Ishikawa (cell line): ENCODE data around the gene SMIM15.

Source experiments
- CEBPB ChIP-seq: IDR thresholded peaks from 2 replicates; pipeline ENCODE4 v1.6.1; 2012
- EP300 ChIP-seq: IDR thresholded peaks from 2 replicates; pipeline ENCODE4 v1.6.1; 2012; ENCODE audit warnings: borderline replicate concordance
- FOXM1 ChIP-seq: IDR thresholded peaks from 2 replicates; pipeline ENCODE4 v1.6.1; 2012; ENCODE audit warnings: low read depth, borderline replicate concordance
- RAD21 ChIP-seq: IDR thresholded peaks from 2 replicates; pipeline ENCODE4 v1.6.1; 2012; ENCODE audit warnings: low read depth
- TAF1 ChIP-seq: IDR thresholded peaks from 2 replicates; pipeline ENCODE4 v1.6.1; 2012; ENCODE audit warnings: low read depth, mild to moderate bottlenecking
- TEAD4 ChIP-seq: IDR thresholded peaks from 2 replicates; pipeline ENCODE4 v1.6.1; 2012
- ZBTB7A ChIP-seq: IDR thresholded peaks from 2 replicates; pipeline ENCODE4 v1.6.1; 2012; ENCODE audit warnings: low read depth

DNA sequence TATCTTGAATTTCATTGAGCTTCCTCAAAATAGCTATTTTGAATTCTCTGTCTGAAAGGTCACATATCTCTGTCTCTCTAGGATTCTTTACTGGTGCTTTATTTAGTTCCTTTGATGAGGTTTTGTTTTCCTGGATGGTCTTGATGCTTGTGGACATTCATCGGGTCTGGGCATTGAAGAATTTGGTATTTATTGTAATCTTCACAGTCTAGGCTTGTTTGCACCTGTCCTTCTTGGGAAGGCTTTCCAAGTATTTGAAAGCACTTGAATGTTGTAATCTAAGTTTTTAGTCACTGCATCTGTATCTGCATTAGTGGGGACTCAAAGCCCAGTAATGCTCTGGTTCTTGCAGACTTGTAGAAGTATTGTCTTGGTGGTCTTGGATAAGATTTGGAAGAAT, 47.8 kb downstream of the SMIM15 start:
- TF ChIP-seq ZBTB7A, result no peak
- no peak for TF ChIP-seq EP300
- no peak for TF ChIP-seq TAF1
- no peak for TF ChIP-seq TEAD4
- TF ChIP-seq RAD21, result no peak
- no peak for TF ChIP-seq FOXM1
- TF ChIP-seq CEBPB, result no peak
